HG03135 (cell line): ENCODE data around the gene SEC31A.
"Not testable (repeated sequence)": the region's sequence is repeated elsewhere in the genome, so short reads cannot be mapped to it uniquely, and the experiment has no call there.

ENCODE experiments used
- ATAC-seq: cut with Tn5 transposase; IDR thresholded peaks from one replicate; pipeline ENCODE4 v1.9.1; 2021; ENCODE audit warnings: mild to moderate bottlenecking, moderate library complexity; ENCODE audit not compliant: unreplicated experiment

SEC31A gene

GRCh38 chr4:82890901-82891706 is at the start of gene SEC31A:
TSS of gene SEC31A (minus strand) at chr4:82891153. CDS start at chr4:82881936, 9,217 bp downstream.
- ATAC-seq, result peak; percentile 88

GRCh38 chr4:82939414-82939813 is 48.5 kb upstream of the SEC31A start:
- ATAC-seq, result no peak

DNA sequence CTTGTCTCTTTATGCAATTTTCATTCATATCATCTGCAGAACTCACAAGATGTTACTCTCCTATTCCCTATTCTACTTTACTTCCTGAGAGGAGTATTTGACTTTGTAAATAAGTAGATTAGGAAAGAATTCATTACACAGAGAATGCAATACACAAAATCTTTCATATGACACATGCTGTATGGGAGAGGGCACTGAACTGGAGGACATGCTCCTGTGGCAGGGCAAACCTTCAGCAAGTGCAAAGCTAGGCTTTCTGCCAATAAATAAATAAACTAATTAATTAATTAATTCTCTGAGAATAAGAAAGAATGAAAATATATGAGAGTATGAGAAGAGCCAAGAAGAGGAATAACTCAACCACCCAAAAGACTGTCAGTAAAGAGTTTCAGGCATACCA is 43.5 kb upstream of the SEC31A start:
- no peak for ATAC-seq

DNA sequence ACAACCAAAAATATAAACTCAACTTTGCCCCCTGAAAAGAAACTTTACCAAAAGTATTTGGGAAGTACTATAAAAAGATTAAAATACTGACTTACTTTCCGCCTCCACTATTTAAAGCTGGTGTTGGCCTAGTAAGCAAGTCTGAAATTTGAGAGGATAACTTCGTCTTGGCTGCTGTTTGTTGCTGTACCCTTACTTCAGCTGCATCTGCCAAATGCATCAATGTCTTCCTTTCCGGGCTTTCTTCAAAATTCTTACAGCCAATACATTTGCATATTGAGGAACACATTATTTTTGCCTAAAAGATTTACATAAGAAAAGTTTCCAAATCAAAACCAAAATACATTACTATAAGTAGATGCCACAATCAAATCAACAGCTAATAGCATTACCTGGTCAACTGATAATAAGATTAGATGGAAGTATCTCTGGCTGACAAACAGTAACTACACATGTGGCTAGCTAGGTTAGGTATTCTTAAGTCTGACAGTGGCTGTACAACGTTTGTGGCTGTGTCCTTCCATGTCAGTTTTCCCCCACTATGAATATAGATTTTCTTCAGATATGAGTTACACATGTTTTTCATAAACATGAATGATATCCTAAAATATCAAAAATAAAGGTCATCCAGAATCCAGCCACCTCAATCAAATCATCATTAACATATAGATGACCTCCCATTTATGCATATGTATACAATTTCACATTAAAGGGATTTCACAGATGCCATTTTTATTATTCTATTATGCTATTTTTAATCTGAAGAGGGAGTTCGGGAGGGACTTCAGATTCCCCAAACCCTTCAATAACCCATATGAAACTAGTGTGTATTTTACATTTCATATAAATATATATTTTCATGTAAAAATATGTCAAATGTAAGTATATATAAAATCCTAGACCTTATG is 40.1 kb upstream of the SEC31A start:
- no peak for ATAC-seq

- ATAC-seq, result no peak
Measured at GRCh38 chr4:82921795-82922194, 30.8 kb upstream of the SEC31A start.

DNA sequence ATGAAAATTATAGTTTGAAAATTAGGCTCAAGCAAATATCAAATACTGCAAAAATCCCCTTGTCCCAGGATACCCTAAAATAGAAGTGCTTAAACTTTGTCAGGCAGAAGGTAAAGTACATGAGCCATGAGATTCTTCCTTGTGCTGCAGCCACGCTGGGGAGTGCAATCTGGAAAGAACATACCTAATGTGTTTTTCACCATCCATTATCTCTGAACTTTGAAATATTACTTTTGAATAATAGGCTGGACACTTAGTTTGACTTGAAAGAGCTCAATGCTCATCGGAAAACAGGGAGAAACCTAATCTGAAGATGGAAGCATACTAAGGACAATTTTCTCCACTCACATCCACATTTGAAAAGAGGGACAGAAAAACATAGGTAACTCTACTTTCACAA is 28.4 kb upstream of the SEC31A start:
- no peak for ATAC-seq

DNA sequence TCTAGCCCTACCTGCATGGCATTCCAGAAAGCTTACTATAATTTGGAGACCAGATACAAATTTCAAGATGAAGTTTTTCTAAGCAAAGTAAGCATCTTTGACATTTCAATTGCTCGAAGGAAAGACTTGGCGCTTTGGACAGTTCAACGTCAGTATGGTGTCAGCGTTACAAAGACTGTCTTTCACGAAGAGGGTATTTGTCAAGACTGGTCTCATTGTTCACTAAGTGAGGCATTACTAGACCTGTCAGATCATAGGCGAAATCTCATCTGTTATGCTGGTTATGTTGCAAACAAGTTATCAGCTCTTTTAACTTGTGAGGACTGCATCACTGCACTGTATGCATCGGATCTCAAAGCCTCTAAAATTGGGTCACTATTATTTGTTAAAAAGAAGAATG is 27.1 kb upstream of the SEC31A start:
- no peak for ATAC-seq

GRCh38 chr4:82913968-82914367 is 23.0 kb upstream of the SEC31A start:
- ATAC-seq, result not testable (repeated sequence)

- ATAC-seq, result no peak
Measured at GRCh38 chr4:82913305-82913704, 22.4 kb upstream of the SEC31A start.

GRCh38 chr4:82909326-82909725 is 18.4 kb upstream of the SEC31A start:
- ATAC-seq, result no peak

- peak; percentile 55 for ATAC-seq
Measured at GRCh38 chr4:82906469-82906868, 15.5 kb upstream of the SEC31A start.

- ATAC-seq, result peak; percentile 45
Measured at GRCh38 chr4:82905205-82905604, 14.3 kb upstream of the SEC31A start.

GRCh38 chr4:82903737-82904136 is 12.8 kb upstream of the SEC31A start:
- ATAC-seq, result no peak

DNA sequence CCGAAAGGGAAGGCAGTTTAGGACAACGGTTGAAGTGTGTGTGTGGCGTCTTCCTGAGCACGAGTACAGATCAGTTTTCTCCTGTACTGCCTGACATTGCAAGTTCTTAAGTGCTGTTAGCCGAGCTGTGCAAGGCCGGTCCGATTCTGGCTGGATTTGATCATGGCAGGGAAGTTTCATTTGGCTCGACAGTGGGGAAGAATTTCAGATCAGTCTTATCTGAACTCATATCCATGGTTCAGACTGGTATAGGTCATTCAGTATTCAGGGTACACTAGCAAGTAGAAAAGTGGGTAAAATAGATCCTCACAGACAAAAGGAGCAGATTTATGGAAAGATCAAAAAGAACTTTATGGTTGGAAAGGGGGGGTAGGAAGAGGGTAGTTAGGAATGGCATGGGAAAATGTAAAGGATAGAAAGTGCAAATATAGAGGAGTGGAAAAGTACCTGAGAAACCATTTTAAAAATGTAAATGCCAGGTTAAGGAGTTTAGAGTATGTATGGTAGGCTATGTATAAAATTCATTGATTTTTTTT is 10.3 kb upstream of the SEC31A start:
- no peak for ATAC-seq

DNA sequence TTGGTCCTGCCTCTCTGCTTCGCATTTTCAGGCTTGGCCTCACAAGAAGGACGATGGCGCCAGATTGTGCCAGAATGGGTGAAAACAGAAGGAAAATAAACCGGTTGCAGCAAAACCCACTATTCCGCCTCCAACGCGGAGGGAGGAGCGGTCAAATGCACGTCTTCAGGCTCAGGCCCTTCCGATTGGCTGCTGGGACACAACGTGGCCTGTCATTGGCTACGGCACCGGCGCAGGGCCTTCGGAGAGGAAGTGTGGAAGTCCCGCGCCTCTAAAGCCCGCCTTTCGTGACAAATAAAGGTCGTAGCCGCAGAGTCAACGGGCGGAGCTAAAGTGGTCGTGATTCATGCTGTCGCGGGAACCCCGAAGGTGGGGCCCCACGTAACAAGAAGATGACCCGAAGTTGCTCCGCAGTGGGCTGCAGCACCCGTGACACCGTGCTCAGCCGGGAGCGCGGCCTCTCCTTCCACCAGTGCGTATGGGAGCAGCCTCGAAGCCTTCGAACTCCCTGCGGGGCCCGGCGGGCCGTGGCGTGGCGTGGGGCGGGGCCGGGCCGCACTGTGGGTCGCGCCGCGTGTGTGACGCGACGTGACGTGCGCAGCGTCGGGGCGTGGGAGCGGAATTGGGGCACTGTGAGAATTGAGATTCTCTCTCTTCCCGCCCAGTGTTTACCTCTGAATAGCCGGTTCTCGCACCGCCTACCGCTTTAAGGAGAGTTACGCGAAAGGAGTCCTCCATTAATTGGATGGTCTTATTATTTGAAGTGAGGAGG is 9.6 kb upstream of the SEC31A start, which contains the start of gene THAP9:
Gene THAP9 (plus strand): TSS at position 325 of the 772 bp plus-strand sequence. CDS start 68 bp downstream, at position 393.
- peak; percentile 90 for ATAC-seq

- ATAC-seq, result peak; percentile 13
Measured at GRCh38 chr4:82900066-82900410, 9.1 kb upstream of the SEC31A start.

- ATAC-seq, result no peak
Measured at GRCh38 chr4:82899374-82900065, 8.6 kb upstream of the SEC31A start.

- no peak for ATAC-seq
Measured at GRCh38 chr4:82898322-82899243, 7.6 kb upstream of the SEC31A start.

DNA sequence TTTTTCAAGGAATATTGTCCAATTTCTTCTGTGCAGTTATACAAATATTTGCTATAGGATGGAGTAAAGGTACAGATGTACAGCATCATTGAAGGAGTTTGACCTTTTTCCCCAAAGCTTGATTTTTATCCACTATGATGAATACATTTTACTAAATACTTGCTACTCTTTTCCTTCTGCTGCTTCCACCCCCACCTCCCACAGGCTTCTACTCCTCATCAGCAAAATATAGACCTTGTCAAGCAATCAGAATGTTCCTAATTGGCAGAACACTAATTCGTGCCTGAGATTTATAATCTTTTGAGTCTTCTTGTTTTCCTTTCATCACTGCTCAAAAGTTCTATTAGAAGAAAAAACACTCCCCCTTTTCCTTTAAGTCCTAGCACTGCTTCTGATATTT is 5.8 kb upstream of the SEC31A start:
- ATAC-seq, result no peak
